Activated CD4-positive, alpha-beta memory T cell treated with anti-CD3 and anti-CD28 coated beads for 36 hours (primary cell): Measurements from ENCODE around the gene MAST2. TPM values are rescaled to one million over a fixed set of nuclear protein-coding genes. Genes with fewer than 3 reads are reported as not detected.
"Not testable (repeated sequence)": the region's sequence is repeated elsewhere in the genome, so short reads cannot be mapped to it uniquely, and the experiment has no call there.

Experiments
- CTCF ChIA-PET: fragments of 350-600 bp; sonication (Branson Sonifier 250); formaldehyde crosslinking; loops from one replicate; lab custom pipeline; 2021; ENCODE audit warnings: antibody characterized with exemption, inconsistent platforms; lab: Charles Lee
- POLR2A ChIA-PET: fragments of 350-600 bp; sonication (Branson Sonifier 250); formaldehyde crosslinking; loops from one replicate; lab custom pipeline; 2021; ENCODE audit warnings: antibody characterized with exemption; lab: Charles Lee
- DNase-seq: peaks from one replicate; pipeline ENCODE4 v3.0.0-alpha.2; 2020
- H3K27ac Mint-ChIP-seq: one replicate; pipeline ENCODE4 v1.8.0; 2021; ENCODE audit warnings: mixed read lengths
- H3K27me3 Mint-ChIP-seq: one replicate; pipeline ENCODE4 v1.8.0; 2021; ENCODE audit warnings: mixed read lengths
- H3K36me3 Mint-ChIP-seq: one replicate; pipeline ENCODE4 v1.8.0; 2021; ENCODE audit warnings: mixed read lengths
- H3K4me1 Mint-ChIP-seq: one replicate; pipeline ENCODE4 v1.8.0; 2021; ENCODE audit warnings: low read depth, mixed read lengths
- H3K4me3 Mint-ChIP-seq: one replicate; pipeline ENCODE4 v1.8.0; 2021; ENCODE audit warnings: mild to moderate bottlenecking, mixed read lengths
- H3K9me3 Mint-ChIP-seq: one replicate; pipeline ENCODE4 v1.8.0; 2021; ENCODE audit warnings: mixed read lengths
- intact Hi-C: fragments of 100-400 bp; cut with micrococcal nuclease; formaldehyde crosslinking; loops from one replicate; pipeline ENCODE4 v1.15.1; 2023
- total RNA-seq, 2 experiments: library from RNA; stranded (reverse); gene quantifications; one replicate each; pipeline ENCODE4 v1.2.3, GENCODE V29; 2021

MAST2 gene
- total RNA-seq, 2 experiments from 2014 or later: 25.1 to 26.6 TPM

GRCh38 chr1:45843474-45843905 lies 40.1 kb downstream of the MAST2 start:
- H3K36me3 Mint-ChIP-seq: peaks cover 2% of the 10 kb centered on the region
- H3K4me1 Mint-ChIP-seq: peaks cover 13% of the 10 kb centered on the region
- peak overlapping the region; percentile 2 for H3K27ac Mint-ChIP-seq
- POLR2A ChIA-PET: no interaction called here
- no peaks in the 10 kb centered on the region for H3K27me3 Mint-ChIP-seq
- H3K9me3 Mint-ChIP-seq: no peaks in the 10 kb centered on the region
- CTCF ChIA-PET: interaction anchor here (1.1 to 1.6 kb wide), 2 partner anchors 8 to 18 kb away, joined by 4 to 5 read pairs; no protein-coding TSS in a partner anchor
- DNase-seq: no peak
- no peak overlapping the region for H3K4me3 Mint-ChIP-seq
- intact Hi-C loops: loop anchor here (2.0 to 5.0 kb wide), 2 partner anchors 157 to 256 kb away; partner anchors contain the start of gene GPBP1L1

DNA sequence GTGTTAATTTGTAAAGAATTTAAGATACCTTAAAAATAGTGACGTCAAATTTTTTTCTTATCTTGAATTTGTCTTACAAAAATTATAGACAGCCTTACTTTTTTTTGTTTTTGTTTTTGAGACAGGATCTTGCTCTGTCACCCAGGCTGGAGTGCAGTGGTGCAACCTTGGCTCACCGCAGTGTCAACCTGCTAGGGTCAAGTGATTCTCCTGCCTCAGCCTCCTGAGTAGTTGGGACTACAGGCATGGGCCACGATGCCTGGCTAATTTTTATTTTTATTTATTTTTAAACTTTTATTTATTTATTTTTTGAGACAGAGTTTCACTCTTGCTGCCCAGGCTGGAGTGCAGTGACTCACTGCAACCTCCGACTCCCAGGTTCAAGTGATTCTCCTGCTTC lies 40.6 kb downstream of the MAST2 start:
- CTCF ChIA-PET: interaction anchor here (1.1 to 1.6 kb wide), 2 partner anchors 8 to 18 kb away, joined by 4 to 5 read pairs; no protein-coding TSS in a partner anchor
- H3K27me3 Mint-ChIP-seq, POLR2A ChIA-PET, H3K4me3 Mint-ChIP-seq, H3K36me3 Mint-ChIP-seq, H3K9me3 Mint-ChIP-seq, H3K27ac Mint-ChIP-seq, DNase-seq: not testable (repeated sequence)
- intact Hi-C loops: loop anchor here (2.0 to 5.0 kb wide), 2 partner anchors 157 to 257 kb away; partner anchors contain the start of gene GPBP1L1
- H3K4me1 Mint-ChIP-seq: peaks cover 13% of the 10 kb centered on the region

GRCh38 chr1:45846931-45847330 lies 43.5 kb downstream of the MAST2 start:
- ChIA-PET CTCF (interaction anchor here (0.7 kb wide), 1 partner anchor 1375 kb away, joined by 4 read pairs; no protein-coding TSS in a partner anchor), POLR2A (no interaction called here)
- no peak for DNase-seq
- Mint-ChIP-seq H3K27ac (no peak overlapping the region), H3K9me3 (peaks cover 23% of the 10 kb centered on the region), H3K36me3 (peaks cover 17% of the 10 kb centered on the region), H3K4me3 (no peak overlapping the region), H3K4me1 (peaks cover 13% of the 10 kb centered on the region), H3K27me3 (no peaks in the 10 kb centered on the region)
- intact Hi-C loops: no loop called here

GRCh38 chr1:45848097-45848496 lies 44.7 kb downstream of the MAST2 start:
- H3K27ac Mint-ChIP-seq: no peak overlapping the region
- no peak overlapping the region for H3K4me3 Mint-ChIP-seq
- peaks cover 5% of the 10 kb centered on the region for H3K4me1 Mint-ChIP-seq
- POLR2A ChIA-PET: no interaction called here
- CTCF ChIA-PET: no interaction called here
- H3K36me3 Mint-ChIP-seq: peaks cover 17% of the 10 kb centered on the region
- DNase-seq: no peak
- peaks cover 23% of the 10 kb centered on the region for H3K9me3 Mint-ChIP-seq
- intact Hi-C loops: no loop called here
- no peaks in the 10 kb centered on the region for H3K27me3 Mint-ChIP-seq

DNA sequence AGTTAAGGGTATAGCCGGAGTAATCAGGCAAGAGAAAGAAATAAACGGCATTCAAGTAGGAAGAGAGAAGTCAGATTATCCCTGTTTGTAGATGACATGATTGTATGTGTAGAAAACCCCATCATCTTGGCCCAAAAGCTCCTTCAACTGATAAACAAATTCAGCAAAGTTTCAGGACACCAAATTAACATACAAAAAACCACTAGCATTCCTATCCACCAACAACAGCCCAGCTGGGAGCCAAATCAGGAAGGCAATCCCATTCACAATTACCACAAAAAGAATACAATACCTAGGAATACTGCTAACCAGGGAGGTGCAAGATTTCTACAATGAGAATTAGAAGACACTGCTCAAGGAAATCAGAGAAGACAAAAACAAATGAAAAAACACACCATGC lies 45.3 kb downstream of the MAST2 start:
- no peak overlapping the region for H3K4me3 Mint-ChIP-seq
- ChIA-PET POLR2A (no interaction called here), CTCF (no interaction called here)
- no peaks in the 10 kb centered on the region for H3K4me1 Mint-ChIP-seq
- intact Hi-C loops: no loop called here
- DNase-seq: no peak
- H3K27me3 Mint-ChIP-seq: no peaks in the 10 kb centered on the region
- peaks cover 17% of the 10 kb centered on the region for H3K36me3 Mint-ChIP-seq
- no peak overlapping the region for H3K27ac Mint-ChIP-seq
- peaks cover 23% of the 10 kb centered on the region for H3K9me3 Mint-ChIP-seq

DNA sequence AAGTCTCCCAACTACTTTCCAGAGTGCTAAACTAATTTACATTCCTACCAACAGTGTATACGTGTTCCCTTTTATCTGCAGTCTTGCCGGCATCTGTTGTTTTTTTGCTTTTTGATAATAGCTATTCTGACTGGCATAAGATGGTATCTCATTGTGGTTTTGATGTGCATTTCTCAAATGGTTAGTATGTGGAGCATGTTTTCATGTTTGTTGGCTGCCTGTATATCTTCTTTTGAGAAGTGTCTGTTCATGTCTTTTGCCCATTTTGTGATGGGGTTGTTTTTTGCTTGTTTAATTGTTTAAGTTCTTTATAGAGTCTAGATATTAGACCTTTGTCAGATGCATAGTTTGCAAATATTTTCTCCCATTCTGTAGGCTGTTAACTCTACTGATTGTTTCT lies 46.6 kb downstream of the MAST2 start:
- Mint-ChIP-seq H3K36me3 (peaks cover 17% of the 10 kb centered on the region), H3K27ac (no peak overlapping the region), H3K4me3 (no peak overlapping the region), H3K4me1 (no peaks in the 10 kb centered on the region), H3K9me3 (peaks cover 23% of the 10 kb centered on the region), H3K27me3 (no peaks in the 10 kb centered on the region)
- no peak for DNase-seq
- intact Hi-C loops: no loop called here
- ChIA-PET CTCF (no interaction called here), POLR2A (no interaction called here)

- H3K27me3 Mint-ChIP-seq: no peaks in the 10 kb centered on the region
- no peak overlapping the region for H3K27ac Mint-ChIP-seq
- peaks cover 13% of the 10 kb centered on the region for H3K36me3 Mint-ChIP-seq
- H3K4me1 Mint-ChIP-seq: no peaks in the 10 kb centered on the region
- ChIA-PET CTCF (interaction anchor here (0.7 kb wide), 1 partner anchor 13 kb away, joined by 3 read pairs; no protein-coding TSS in a partner anchor), POLR2A (interaction anchor here (0.6 kb wide), 1 partner anchor 348 kb away, joined by 3 read pairs; the partner anchor contains the start of gene LURAP1)
- DNase-seq: no peak
- peaks cover 17% of the 10 kb centered on the region for H3K9me3 Mint-ChIP-seq
- H3K4me3 Mint-ChIP-seq: no peak overlapping the region
- intact Hi-C loops: no loop called here
These were observed 51.3 kb downstream of the MAST2 start for GRCh38 chr1:45854724-45855123.

DNA sequence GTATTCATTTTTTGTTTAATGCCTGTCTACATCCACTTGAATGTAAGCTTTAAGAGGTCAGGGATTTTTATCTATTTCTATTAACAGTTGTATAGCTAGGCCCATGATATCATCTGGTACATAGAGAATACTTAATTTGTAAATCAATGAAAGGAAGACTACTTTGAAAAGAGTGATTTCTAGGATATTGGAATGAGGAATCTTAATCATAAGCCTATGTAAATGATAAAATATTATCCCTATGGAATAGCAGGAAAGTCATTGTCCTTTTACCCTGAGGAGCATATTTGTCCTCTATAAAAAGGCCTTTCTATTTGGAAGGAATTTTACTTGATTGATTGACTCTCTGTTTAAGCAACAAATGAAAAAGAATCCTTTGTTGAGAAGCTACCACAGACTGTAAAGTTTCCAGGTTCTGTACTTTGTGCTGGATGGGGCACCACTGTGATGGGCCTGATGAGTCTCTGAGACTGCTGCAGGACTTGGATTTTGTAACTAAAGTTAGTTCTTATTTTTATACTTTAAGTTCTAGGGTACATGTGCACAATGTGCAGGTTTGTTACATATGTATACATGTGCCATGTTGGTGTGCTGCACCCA lies 53.8 kb downstream of the MAST2 start:
- ChIA-PET POLR2A (interaction anchor here (0.6 kb wide), 1 partner anchor 268 kb away, joined by 5 read pairs; no protein-coding TSS in a partner anchor), CTCF (interaction anchor here (0.6 kb wide), 1 partner anchor 161 kb away, joined by 3 read pairs; no protein-coding TSS in a partner anchor)
- intact Hi-C loops: no loop called here

GRCh38 chr1:45857755-45858492 lies 54.5 kb downstream of the MAST2 start:
- DNase-seq, H3K9me3 Mint-ChIP-seq, H3K27ac Mint-ChIP-seq, H3K27me3 Mint-ChIP-seq, H3K4me3 Mint-ChIP-seq, intact Hi-C loops, H3K36me3 Mint-ChIP-seq, CTCF ChIA-PET: not testable (repeated sequence)
- H3K4me1 Mint-ChIP-seq: peaks cover 24% of the 10 kb centered on the region
- POLR2A ChIA-PET: interaction anchor here (0.6 kb wide), 1 partner anchor 267 kb away, joined by 5 read pairs; no protein-coding TSS in a partner anchor

More for the DNA sequence above, 53.8 kb downstream of the MAST2 start:
- DNase-seq: no peak
- Mint-ChIP-seq H3K4me3 (no peak overlapping the region), H3K9me3 (peaks cover 4% of the 10 kb centered on the region), H3K4me1 (peaks cover 18% of the 10 kb centered on the region), H3K27ac (no peak overlapping the region), H3K27me3 (no peaks in the 10 kb centered on the region), H3K36me3 (peaks cover 3% of the 10 kb centered on the region)

GRCh38 chr1:45859221-45859620 lies 55.8 kb downstream of the MAST2 start:
- POLR2A ChIA-PET: no interaction called here
- CTCF ChIA-PET: no interaction called here

DNA sequence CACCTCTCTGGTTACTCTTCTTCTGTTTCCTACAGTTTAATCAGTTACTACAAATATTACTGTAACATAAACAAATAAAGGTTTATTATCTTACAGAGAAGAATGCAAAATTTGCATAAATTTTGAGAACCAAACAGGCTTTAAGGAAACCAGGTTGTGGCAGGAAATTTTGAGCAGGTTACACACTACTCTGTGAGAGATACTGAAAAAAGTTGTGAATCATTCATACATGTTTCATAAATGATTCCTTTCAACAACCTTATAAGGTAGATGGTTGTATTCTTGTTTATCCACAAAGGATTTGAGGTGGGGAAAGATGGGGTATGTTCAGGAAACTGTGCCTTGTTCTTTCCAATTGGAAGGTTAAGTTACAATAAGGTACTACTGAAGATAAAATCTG lies 58.6 kb downstream of the MAST2 start:
- Mint-ChIP-seq H3K4me1 (peaks cover 42% of the 10 kb centered on the region), H3K27me3 (no peaks in the 10 kb centered on the region), H3K9me3 (peaks cover 4% of the 10 kb centered on the region), H3K4me3 (no peak overlapping the region), H3K27ac (peak overlapping the region; percentile 71), H3K36me3 (peaks cover 3% of the 10 kb centered on the region)
- intact Hi-C loops: loop anchor here (5.0 to 10.0 kb wide), 2 partner anchors 57 to 175 kb away; partner anchors contain the start of genes GPBP1L1, MAST2 and TMEM69
- DNase-seq: no peak
- ChIA-PET POLR2A (interaction anchor here (1.1 kb wide), 1 partner anchor 25 kb away, joined by 3 read pairs; no protein-coding TSS in a partner anchor), CTCF (interaction anchor here (1.4 kb wide), 1 partner anchor 19 kb away, joined by 5 read pairs; no protein-coding TSS in a partner anchor)

More at GRCh38 chr1:45859221-45859620, 55.8 kb downstream of the MAST2 start:
- intact Hi-C loops: no loop called here
- H3K36me3 Mint-ChIP-seq: peaks cover 3% of the 10 kb centered on the region
- H3K4me1 Mint-ChIP-seq: peaks cover 34% of the 10 kb centered on the region
- H3K27ac Mint-ChIP-seq: no peak overlapping the region
- H3K4me3 Mint-ChIP-seq: no peak overlapping the region
- H3K9me3 Mint-ChIP-seq: peaks cover 4% of the 10 kb centered on the region
- H3K27me3 Mint-ChIP-seq: no peaks in the 10 kb centered on the region
- DNase-seq: no peak
